IMR-90 (cell line): ENCODE results near the gene PPP3CA. TPM values are rescaled to one million over a fixed set of nuclear protein-coding genes. Genes with fewer than 3 reads are reported as not detected.

Experiments used
- ATAC-seq: fragments of 200-7000 bp; cut with Tn5 transposase; 2 replicates; pipeline ENCODE4 v1.9.1; 2020; ENCODE audit warnings: low read depth, mild to moderate bottlenecking, moderate library complexity
- BruUV-seq: library from RNA; stranded (reverse); fragments of 400-500 nt; replicated peaks from 2 replicates; lab custom pipeline; 2021; lab: Mats Ljungman, UMichigan
- CTCF ChIA-PET: fragments of 300-600 bp; formaldehyde crosslinking; extraction: SDS; loops from one replicate; lab custom pipeline; 2021; ENCODE audit warnings: antibody characterized with exemption; lab: Yijun Ruan, JAX
- POLR2A ChIA-PET: fragments of 300-600 bp; sonication (Branson Sonifier 250); formaldehyde crosslinking; loops from one replicate; lab custom pipeline; 2022; ENCODE audit warnings: antibody characterized with exemption; ENCODE audit not compliant: unreplicated experiment; lab: Charles Lee
- DNase-seq: peaks from one replicate; pipeline ENCODE4 v3.0.0; 2013
- H2AFZ ChIP-seq: replicated peaks from 2 replicates; pipeline ENCODE3; 2013; ENCODE audit warnings: low read length, mild to moderate bottlenecking; ENCODE audit not compliant: poor library complexity
- H2AK5ac ChIP-seq: 2 replicates; pipeline ENCODE4 v1.6.1; 2013; ENCODE audit warnings: low read depth, low read length, inconsistent platforms
- H2AK9ac ChIP-seq: replicated peaks from 2 replicates; pipeline ENCODE3; 2013; ENCODE audit warnings: mild to moderate bottlenecking, low read depth, low read length, moderate library complexity; ENCODE audit not compliant: poor library complexity
- H2BK120ac ChIP-seq: 2 replicates; pipeline ENCODE4 v1.6.1; 2013; ENCODE audit warnings: low read depth, low read length, inconsistent platforms
- H2BK15ac ChIP-seq: 3 replicates; pipeline ENCODE4 v1.6.1; 2013; ENCODE audit warnings: low read depth, low read length, inconsistent platforms
- H2BK20ac ChIP-seq: 2 replicates; pipeline ENCODE4 v1.6.1; 2013; ENCODE audit warnings: low read depth, mild to moderate bottlenecking, inconsistent platforms, low read length, moderate library complexity
- H2BK5ac ChIP-seq: 2 replicates; pipeline ENCODE4 v1.6.1; 2013; ENCODE audit warnings: mild to moderate bottlenecking, low read depth, low read length, inconsistent platforms; ENCODE audit not compliant: poor library complexity, severe bottlenecking
- H3K14ac ChIP-seq: replicated peaks from 2 replicates; pipeline ENCODE4 v1.6.1; 2013; ENCODE audit warnings: low read depth, low read length, inconsistent platforms
- H3K18ac ChIP-seq: 2 replicates; pipeline ENCODE4 v1.6.1; 2013; ENCODE audit warnings: low read depth, low read length, control low read depth
- H3K23ac ChIP-seq: 2 replicates; pipeline ENCODE4 v1.6.1; 2013; ENCODE audit warnings: low read depth, low read length, inconsistent platforms
- H3K27ac ChIP-seq: 2 replicates; pipeline ENCODE4 v1.5.1; 2013; ENCODE audit warnings: mild to moderate bottlenecking, control low read depth, low read length; ENCODE audit not compliant: insufficient read depth
- H3K27me3 ChIP-seq: 2 replicates; pipeline ENCODE4 v1.6.1; 2013; ENCODE audit warnings: low read length; ENCODE audit not compliant: control insufficient read depth, insufficient read depth
- H3K36me3 ChIP-seq: 2 replicates; pipeline ENCODE4 v1.6.1; 2013; ENCODE audit warnings: low read length, mixed read lengths; ENCODE audit not compliant: control insufficient read depth, insufficient read depth
- H3K4ac ChIP-seq: 2 replicates; pipeline ENCODE4 v1.6.1; 2013; ENCODE audit warnings: low read depth, low read length, inconsistent platforms
- H3K4me1 ChIP-seq: 2 replicates; pipeline ENCODE4 v1.6.1; 2013; ENCODE audit warnings: low read length, mixed read lengths; ENCODE audit not compliant: control insufficient read depth, insufficient read depth
- H3K4me2 ChIP-seq: 2 replicates; pipeline ENCODE4 v1.6.1; 2013; ENCODE audit warnings: low read depth, mild to moderate bottlenecking, control low read depth, low read length, moderate library complexity
- H3K4me3 ChIP-seq: 2 replicates; pipeline ENCODE4 v1.5.1; 2013; ENCODE audit warnings: low read depth, mild to moderate bottlenecking, control low read depth, low read length, moderate library complexity; ENCODE audit not compliant: insufficient read depth
- H3K56ac ChIP-seq: 2 replicates; pipeline ENCODE4 v1.6.1; 2013; ENCODE audit warnings: low read length, inconsistent platforms; ENCODE audit not compliant: insufficient read depth; ENCODE audit errors: extremely low read depth
- H3K79me1 ChIP-seq, 2 experiments: 2 replicates each; pipeline ENCODE4 v1.6.1; 2013; ENCODE audit warnings: low read length in 2 of 2, inconsistent platforms in 1 of 2, low read depth in 1 of 2
- H3K9ac ChIP-seq: 2 replicates; pipeline ENCODE4 v1.6.1; 2013; ENCODE audit warnings: low read depth, low read length, control low read depth
- H3K9me1 ChIP-seq: 2 replicates; pipeline ENCODE4 v1.6.1; 2013; ENCODE audit warnings: low read length, inconsistent platforms; ENCODE audit not compliant: insufficient read depth
- H3K9me3 ChIP-seq: 2 replicates; pipeline ENCODE4 v1.6.1; 2013; ENCODE audit warnings: low read length; ENCODE audit not compliant: control insufficient read depth, insufficient read depth
- H4K20me1 ChIP-seq: 2 replicates; pipeline ENCODE4 v1.6.1; 2013; ENCODE audit warnings: low read length, inconsistent platforms; ENCODE audit not compliant: insufficient read depth
- H4K5ac ChIP-seq: 2 replicates; pipeline ENCODE4 v1.6.1; 2013; ENCODE audit warnings: mild to moderate bottlenecking, low read depth, low read length, control low read depth
- H4K8ac ChIP-seq, 2 experiments: 2 replicates each; pipeline ENCODE4 v1.6.1; 2013; ENCODE audit warnings: low read depth in 2 of 2, low read length in 2 of 2, control low read depth in 1 of 2, inconsistent platforms in 1 of 2
- H4K91ac ChIP-seq: 2 replicates; pipeline ENCODE4 v1.6.1; 2013; ENCODE audit warnings: low read depth, low read length, inconsistent platforms; ENCODE audit not compliant: insufficient read depth
- CHD1 ChIP-seq: IDR thresholded peaks from 2 replicates; pipeline ENCODE4 v1.6.1; 2012; ENCODE audit warnings: low read depth, low read length, improper control_type of control experiment
- CTCF ChIP-seq: conservative IDR thresholded peaks from 2 replicates; pipeline ENCODE4 v1.5.1; 2012; ENCODE audit warnings: mild to moderate bottlenecking, low read depth, low read length, improper control_type of control experiment
- MXI1 ChIP-seq: IDR thresholded peaks from 2 replicates; pipeline ENCODE4 v1.6.1; 2012; ENCODE audit warnings: low read depth, mild to moderate bottlenecking, low read length, moderate library complexity, borderline replicate concordance
- POLR2A ChIP-seq: IDR thresholded peaks from 2 replicates; pipeline ENCODE4 v1.6.1; 2012; ENCODE audit warnings: mild to moderate bottlenecking, low read depth, low read length
- SMC3 ChIP-seq: fragments of 150-350 bp; IDR thresholded peaks from 2 replicates; pipeline ENCODE4 v1.6.1; 2016; ENCODE audit warnings: low read depth, mild to moderate bottlenecking, antibody characterized with exemption, low read length, moderate library complexity
- USF2 ChIP-seq: fragments of 150-350 bp; IDR thresholded peaks from 2 replicates; pipeline ENCODE4 v1.6.1; 2017; ENCODE audit warnings: mild to moderate bottlenecking, antibody characterized with exemption, low read length, low read depth
- WGBS, 2 experiments: methylation state at CpG; one replicate each; pipeline versions ENCODE4 v1.1.5 to v1.1.7; 2013; ENCODE audit warnings: missing lambda C conversion rate in 2 of 2; ENCODE audit not compliant: insufficient read length in 1 of 2; ENCODE audit errors: extremely low coverage in 2 of 2; 5-methylcytosine and 5-hydroxymethylcytosine counted together
- dilution Hi-C: fragments of 300-500 bp; cut with HindIII; formaldehyde crosslinking; loops from one replicate; pipeline ENCODE4 v1.14.3; 2018; ENCODE audit warnings: low sequenced_read_pairs; ENCODE audit not compliant: unreplicated experiment
- in situ Hi-C: fragments of 300-500 bp; cut with MboI; formaldehyde crosslinking; loops from 3 replicates; pipeline ENCODE4 v1.14.3; 2019; ENCODE audit warnings: low sequenced_read_pairs, inconsistent platforms, mixed read lengths
- intact Hi-C: fragments of 100-400 bp; cut with micrococcal nuclease; formaldehyde crosslinking; loops from 2 replicates; pipeline ENCODE4 v1.10.0; 2022
- polyA plus RNA-seq, 3 experiments: library from polyadenylated mRNA; depleted of rRNA; stranded (reverse); fragments of >200 nt; gene quantifications; 2 replicates each; pipeline ENCODE4 v1.2.3, GENCODE V29; 2012; ENCODE audit warnings: low replicate concordance in 1 of 3
- total RNA-seq: library from RNA; depleted of rRNA; stranded (reverse); fragments of >200 nt; gene quantifications from 2 replicates; pipeline ENCODE4 v1.2.3, GENCODE V29; 2012

PPP3CA gene
- total and polyA plus RNA-seq, 2 of the 4 experiments (the other 2 are of a cell fraction), result 14.5 to 48.6 TPM

- H2BK5ac ChIP-seq, result no peak overlapping the region
- H3K56ac ChIP-seq, result no peak overlapping the region
- ATAC-seq, result peak; percentile 44
- no peak for TF ChIP-seq SMC3
- no peak for TF ChIP-seq CHD1
- TF ChIP-seq CTCF, result no peak
- no peak for TF ChIP-seq POLR2A
- TF ChIP-seq MXI1, result no peak
- no peak for TF ChIP-seq USF2
- H3K9ac ChIP-seq, result no peak overlapping the region
- ChIA-PET POLR2A (no interaction called here), CTCF (no interaction called here)
- H3K18ac ChIP-seq, result no peak overlapping the region
- in situ Hi-C loops (no loop called here), dilution Hi-C loops (no loop called here), intact Hi-C loops (no loop called here)
- no peak overlapping the region for H2AK5ac ChIP-seq
- H3K4ac ChIP-seq, result no peak overlapping the region
- WGBS, 2 experiments, result 100% methylated on average over 2 of the region's 7 CpGs; no CpG with 5 or more reads in 1 of the 2 experiments
- peaks cover 11 to 27% of the 10 kb centered on the region in 2 experiments for H3K79me1 ChIP-seq
- no peak overlapping the region for H3K4me2 ChIP-seq
- H2BK15ac ChIP-seq, result no peak overlapping the region
- no peaks in the 10 kb centered on the region for H3K27me3 ChIP-seq
- H2AK9ac ChIP-seq, result no peak overlapping the region
- no peak overlapping the region for H3K27ac ChIP-seq
- H3K23ac ChIP-seq, result peak overlapping the region; percentile 63; the same call in 1 of the 2 replicates
- no TSS peak for BruUV-seq
- no peak overlapping the region for H2BK120ac ChIP-seq
- no peak overlapping the region for H4K5ac ChIP-seq
- no peaks in the 10 kb centered on the region for H3K9me3 ChIP-seq
- H4K91ac ChIP-seq, result no peak overlapping the region
- no peak overlapping the region for H2BK20ac ChIP-seq
- peak; percentile 22 for DNase-seq
- peaks cover 4% of the 10 kb centered on the region for H3K9me1 ChIP-seq
- H3K4me1 ChIP-seq, result peaks cover 5% of the 10 kb centered on the region
- no peak overlapping the region for H4K8ac ChIP-seq
- H3K4me3 ChIP-seq, result no peak overlapping the region
- H2AFZ ChIP-seq, result no peak overlapping the region
- peaks cover 4% of the 10 kb centered on the region; the same call in 1 of the 2 replicates for H4K20me1 ChIP-seq
- H3K14ac ChIP-seq, result peak overlapping the region; percentile 31; the same call in 1 of the 2 replicates
- no peaks in the 10 kb centered on the region for H3K36me3 ChIP-seq
Measured at GRCh38 chr4:101217353-101218031, 129.8 kb downstream of the PPP3CA start.
